Measurements from ENCODE around the gene AGPAT3.

Gene AGPAT3

DNA sequence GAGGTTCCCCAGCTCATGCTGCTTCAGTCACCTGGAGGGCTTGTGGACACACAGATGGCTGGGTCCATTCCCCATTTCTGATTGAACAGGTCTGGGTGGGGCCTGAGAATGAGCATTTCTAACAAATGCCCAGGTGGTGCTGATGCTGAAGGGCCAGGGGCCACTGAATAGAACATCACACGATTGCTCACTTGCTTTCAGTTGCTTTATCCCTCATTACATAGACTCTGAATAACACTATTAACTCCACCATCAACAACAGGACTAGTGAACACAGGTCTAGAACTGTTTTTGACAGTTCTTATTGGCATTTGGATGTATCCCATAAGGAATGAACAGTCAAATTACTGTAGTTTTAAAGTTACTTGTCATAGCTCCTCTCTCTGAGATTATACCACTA, 159.2 kb downstream of the AGPAT3 start:
- DNase-seq (ENCODE audit: low read depth): no peak

GRCh38 chr21:44024887-44025353, 159.9 kb downstream of the AGPAT3 start:
- DNase-seq (ENCODE audit: low read depth): no peak

- DNase-seq (ENCODE audit: low read depth): no peak
Observed at GRCh38 chr21:44027607-44028286, 162.7 kb downstream of the AGPAT3 start.

DNA sequence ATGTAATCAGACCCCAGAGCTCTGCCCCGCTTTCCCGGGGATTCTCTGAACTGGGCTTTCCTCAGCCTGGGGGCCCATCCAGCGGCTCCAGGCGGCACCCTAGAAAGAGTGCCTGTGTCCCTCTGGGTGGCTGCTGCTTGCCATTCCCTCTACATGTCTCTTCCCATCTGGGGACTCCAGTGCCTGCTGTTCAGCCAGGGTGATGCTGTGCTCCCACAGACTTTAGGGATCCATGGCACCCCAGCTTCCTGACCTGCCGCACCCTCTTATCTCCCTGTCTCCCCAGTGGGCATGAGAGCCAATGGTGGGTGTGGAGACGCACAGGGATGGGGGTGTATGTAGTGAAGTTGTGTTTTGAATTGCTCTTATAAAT, 163.2 kb downstream of the AGPAT3 start:
- DNase-seq (ENCODE audit: low read depth): no peak

DNA sequence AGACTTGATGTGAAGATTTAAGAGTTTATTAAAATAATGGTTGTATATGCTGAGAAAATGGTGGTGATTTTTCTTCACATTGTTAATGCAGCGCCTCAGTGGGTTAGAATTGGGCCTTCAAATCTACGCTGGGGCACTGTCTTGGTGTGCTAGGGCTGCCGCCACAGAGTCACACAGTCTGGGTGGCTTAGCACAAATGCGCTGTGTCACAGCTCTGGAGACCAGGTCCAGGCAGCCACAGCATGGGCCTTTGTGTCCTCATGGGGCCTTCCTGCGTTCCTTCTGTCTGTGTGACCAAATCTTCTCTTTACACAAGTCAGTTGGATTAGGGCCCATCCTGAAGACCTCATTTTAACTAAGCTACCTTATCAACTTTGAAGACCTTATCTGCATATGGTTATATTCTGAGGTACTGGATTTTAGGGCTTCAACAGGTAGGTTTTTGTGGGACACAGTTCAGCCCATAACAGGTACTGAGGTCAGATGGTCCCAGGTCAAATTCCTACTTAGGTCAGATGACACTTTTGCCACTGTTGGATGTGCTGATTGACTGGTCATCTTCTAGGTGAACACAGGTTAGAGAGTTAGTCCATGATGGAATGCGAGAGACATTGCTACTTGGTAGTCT, 164.6 kb downstream of the AGPAT3 start:
- no peak for DNase-seq (ENCODE audit: low read depth)

- DNase-seq (ENCODE audit: low read depth): no peak
Observed at GRCh38 chr21:44035244-44035643, 170.2 kb downstream of the AGPAT3 start.
